K562 (cell line): ENCODE results near the gene UFSP1. TPM values are rescaled to one million over a fixed set of nuclear protein-coding genes. Genes with fewer than 3 reads are reported as not detected.
A peak's percentile ranks its signal among the peaks of the same experiment; 100 is the strongest.

ENCODE experiments used
- ETS2 ChIP-seq: IDR thresholded peaks from 2 replicates; pipeline ENCODE4 v1.6.1; 2016; ENCODE audit warnings: borderline replicate concordance, missing genetic modification characterization, mild to moderate bottlenecking, moderate library complexity, missing compliant biosample characterization; ENCODE audit not compliant: poor library complexity, severe bottlenecking
- HDGF ChIP-seq: fragments of 450-650 bp; IDR thresholded peaks from 2 replicates; pipeline ENCODE4 v1.6.1; 2016
- RBBP5 ChIP-seq: fragments of 200-600 bp; sonication (generic); IDR thresholded peaks from 2 replicates; pipeline ENCODE4 v1.6.1; 2012; ENCODE audit warnings: borderline replicate concordance, mild to moderate bottlenecking, low read length, control low read depth, inconsistent platforms; ENCODE audit not compliant: insufficient read depth, poor library complexity, severe bottlenecking
- TBP ChIP-seq: optimal IDR thresholded peaks from 2 replicates; pipeline ENCODE3; 2011; ENCODE audit warnings: low read depth, low read length, improper control_type of control experiment
- YY1 ChIP-seq, 3 experiments: IDR thresholded peaks; 2 replicates each; pipeline ENCODE4 v1.6.1; 2011; ENCODE audit warnings: low read length in 2 of 3, mild to moderate bottlenecking in 2 of 3, moderate library complexity in 2 of 3, borderline replicate concordance in 1 of 3, control low read depth in 1 of 3, low read depth in 1 of 3; ENCODE audit not compliant: insufficient read depth in 3 of 3, insufficient replicate concordance in 2 of 3, control insufficient read depth in 1 of 3, insufficient read length in 1 of 3; ENCODE audit errors: extremely low read depth in 1 of 3
- ZNF184 ChIP-seq: sonication (generic); formaldehyde crosslinking; IDR thresholded peaks from 2 replicates; pipeline ENCODE4 v1.5.0; 2020; ENCODE audit warnings: missing genetic modification reagents
- ZNF76 ChIP-seq: fragments of 250-450 bp; sonication (Bioruptor Pico); IDR thresholded peaks from 2 replicates; pipeline ENCODE4 v1.4.0; 2020; ENCODE audit warnings: mild to moderate bottlenecking, moderate library complexity, borderline replicate concordance
- polyA plus RNA-seq, 8 experiments: library from polyadenylated mRNA; depleted of rRNA in 4 of 8; stranded (reverse) in 5 of 8; unstranded in 3 of 8; fragments of >200 nt; fragmentation: Nextera tagmentation in 2 of 8; fragmentation: Illumina TruSeq in 1 of 8; extraction: Ambion mirVana in 2 of 8; extraction: Trizol in 1 of 8; gene quantifications; 2 replicates each; pipeline versions ENCODE4 v1.2.1 to v1.2.3, GENCODE V29; 2011 to 2014; ENCODE audit warnings: inconsistent platforms in 1 of 8, missing spikeins in 1 of 8
- total RNA-seq, 7 experiments: library from RNA; depleted of rRNA in 6 of 7; stranded (reverse); fragments of >200 nt in 6 of 7; fragmentation: Illumina TruSeq in 2 of 7; extraction: Trizol in 2 of 7; gene quantifications; 2 replicates each; pipeline versions ENCODE4 v1.2.1 to v1.2.3, GENCODE V29; 2011 to 2021; ENCODE audit warnings: low replicate concordance in 1 of 7
- TF ChIP-seq, protein P1 (sequence below): fragments of 450-650 bp; conservative IDR thresholded peaks from 2 replicates; pipeline ENCODE4 v1.6.1; 2016; ENCODE audit warnings: missing genetic modification characterization, low read depth, mild to moderate bottlenecking, control low read depth, missing compliant biosample characterization
- TF ChIP-seq, protein P2 (sequence below): fragments of 450-650 bp; formaldehyde crosslinking; IDR thresholded peaks from 2 replicates; pipeline ENCODE4 v1.4.0; 2020; ENCODE audit warnings: mild to moderate bottlenecking, moderate library complexity
- TF ChIP-seq, protein P3 (sequence below): fragments of 200-600 bp; sonication (generic); IDR thresholded peaks from one replicate; pipeline ENCODE4 v1.6.1; 2012; ENCODE audit warnings: mild to moderate bottlenecking, low read depth, low read length, inconsistent platforms

Gene UFSP1
- total and polyA plus RNA-seq, 9 of the 15 experiments (the other 6 are each of a cell fraction or from before 2014, with no cell fraction given), result 0.50 to 18.8 (median 2.1) TPM

DNA sequence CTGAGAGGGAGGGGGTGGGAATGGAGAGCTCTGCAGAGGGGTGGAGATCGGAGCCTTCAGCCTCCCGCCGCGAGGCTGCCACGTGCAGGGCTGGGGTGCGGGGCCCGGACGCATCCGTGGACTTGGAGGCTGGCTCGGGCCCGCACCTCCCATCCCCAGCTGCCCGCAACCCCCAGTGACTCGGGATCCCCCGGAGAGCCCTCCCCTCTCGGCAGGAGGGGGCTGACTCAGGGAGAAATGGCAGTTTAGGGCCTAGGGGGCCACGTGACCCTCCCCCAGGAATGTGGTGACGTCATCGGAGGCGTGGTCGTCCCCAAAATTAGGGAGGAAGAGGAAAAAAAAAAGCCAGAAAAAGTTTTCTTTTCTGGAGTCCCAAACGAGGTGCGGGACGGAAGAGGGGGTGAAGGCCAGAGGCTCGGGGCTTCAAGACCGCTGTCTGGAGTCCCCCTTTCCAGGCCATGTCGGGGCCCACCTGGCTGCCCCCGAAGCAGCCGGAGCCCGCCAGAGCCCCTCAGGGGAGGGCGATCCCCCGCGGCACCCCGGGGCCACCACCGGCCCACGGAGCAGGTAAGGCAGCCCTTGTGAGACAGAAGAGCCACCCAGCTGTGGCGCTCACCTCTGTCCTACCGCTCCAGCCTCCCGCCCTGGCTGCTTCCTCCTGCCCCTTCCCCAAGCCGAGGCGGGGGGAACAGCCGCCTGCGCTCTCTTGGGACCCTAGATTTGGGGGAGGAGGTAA, 22.3 kb downstream of the UFSP1 start, which contains the start of gene TRIP6 (continued):
- TF ChIP-seq, protein P1, sequence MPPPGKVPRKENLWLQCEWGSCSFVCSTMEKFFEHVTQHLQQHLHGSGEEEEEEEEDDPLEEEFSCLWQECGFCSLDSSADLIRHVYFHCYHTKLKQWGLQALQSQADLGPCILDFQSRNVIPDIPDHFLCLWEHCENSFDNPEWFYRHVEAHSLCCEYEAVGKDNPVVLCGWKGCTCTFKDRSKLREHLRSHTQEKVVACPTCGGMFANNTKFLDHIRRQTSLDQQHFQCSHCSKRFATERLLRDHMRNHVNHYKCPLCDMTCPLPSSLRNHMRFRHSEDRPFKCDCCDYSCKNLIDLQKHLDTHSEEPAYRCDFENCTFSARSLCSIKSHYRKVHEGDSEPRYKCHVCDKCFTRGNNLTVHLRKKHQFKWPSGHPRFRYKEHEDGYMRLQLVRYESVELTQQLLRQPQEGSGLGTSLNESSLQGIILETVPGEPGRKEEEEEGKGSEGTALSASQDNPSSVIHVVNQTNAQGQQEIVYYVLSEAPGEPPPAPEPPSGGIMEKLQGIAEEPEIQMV (tag), result no peak
- TF ChIP-seq HDGF (no peak), ZNF76 (CRISPR knock-in tag) (no peak), RBBP5 (no peak), YY1 (IDR thresholded peaks at IDR 0.05; ENCODE audit: borderline replicate concordance in 1 of 3, control insufficient read depth in 1 of 3, extremely low read depth in 1 of 3, insufficient read depth in 3 of 3, insufficient read length in 1 of 3, insufficient replicate concordance in 2 of 3, low read depth in 1 of 3, low read length in 2 of 3) (peak in 1 of 3 experiments; percentile 82), TBP (peak; percentile 74), ZNF184 (CRISPR knock-in tag) (no peak), ETS2 (tag) (no peak)
- TF ChIP-seq, protein P2, sequence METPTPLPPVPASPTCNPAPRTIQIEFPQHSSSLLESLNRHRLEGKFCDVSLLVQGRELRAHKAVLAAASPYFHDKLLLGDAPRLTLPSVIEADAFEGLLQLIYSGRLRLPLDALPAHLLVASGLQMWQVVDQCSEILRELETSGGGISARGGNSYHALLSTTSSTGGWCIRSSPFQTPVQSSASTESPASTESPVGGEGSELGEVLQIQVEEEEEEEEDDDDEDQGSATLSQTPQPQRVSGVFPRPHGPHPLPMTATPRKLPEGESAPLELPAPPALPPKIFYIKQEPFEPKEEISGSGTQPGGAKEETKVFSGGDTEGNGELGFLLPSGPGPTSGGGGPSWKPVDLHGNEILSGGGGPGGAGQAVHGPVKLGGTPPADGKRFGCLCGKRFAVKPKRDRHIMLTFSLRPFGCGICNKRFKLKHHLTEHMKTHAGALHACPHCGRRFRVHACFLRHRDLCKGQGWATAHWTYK (CRISPR knock-in tag), result no peak
- TF ChIP-seq, protein P3, sequence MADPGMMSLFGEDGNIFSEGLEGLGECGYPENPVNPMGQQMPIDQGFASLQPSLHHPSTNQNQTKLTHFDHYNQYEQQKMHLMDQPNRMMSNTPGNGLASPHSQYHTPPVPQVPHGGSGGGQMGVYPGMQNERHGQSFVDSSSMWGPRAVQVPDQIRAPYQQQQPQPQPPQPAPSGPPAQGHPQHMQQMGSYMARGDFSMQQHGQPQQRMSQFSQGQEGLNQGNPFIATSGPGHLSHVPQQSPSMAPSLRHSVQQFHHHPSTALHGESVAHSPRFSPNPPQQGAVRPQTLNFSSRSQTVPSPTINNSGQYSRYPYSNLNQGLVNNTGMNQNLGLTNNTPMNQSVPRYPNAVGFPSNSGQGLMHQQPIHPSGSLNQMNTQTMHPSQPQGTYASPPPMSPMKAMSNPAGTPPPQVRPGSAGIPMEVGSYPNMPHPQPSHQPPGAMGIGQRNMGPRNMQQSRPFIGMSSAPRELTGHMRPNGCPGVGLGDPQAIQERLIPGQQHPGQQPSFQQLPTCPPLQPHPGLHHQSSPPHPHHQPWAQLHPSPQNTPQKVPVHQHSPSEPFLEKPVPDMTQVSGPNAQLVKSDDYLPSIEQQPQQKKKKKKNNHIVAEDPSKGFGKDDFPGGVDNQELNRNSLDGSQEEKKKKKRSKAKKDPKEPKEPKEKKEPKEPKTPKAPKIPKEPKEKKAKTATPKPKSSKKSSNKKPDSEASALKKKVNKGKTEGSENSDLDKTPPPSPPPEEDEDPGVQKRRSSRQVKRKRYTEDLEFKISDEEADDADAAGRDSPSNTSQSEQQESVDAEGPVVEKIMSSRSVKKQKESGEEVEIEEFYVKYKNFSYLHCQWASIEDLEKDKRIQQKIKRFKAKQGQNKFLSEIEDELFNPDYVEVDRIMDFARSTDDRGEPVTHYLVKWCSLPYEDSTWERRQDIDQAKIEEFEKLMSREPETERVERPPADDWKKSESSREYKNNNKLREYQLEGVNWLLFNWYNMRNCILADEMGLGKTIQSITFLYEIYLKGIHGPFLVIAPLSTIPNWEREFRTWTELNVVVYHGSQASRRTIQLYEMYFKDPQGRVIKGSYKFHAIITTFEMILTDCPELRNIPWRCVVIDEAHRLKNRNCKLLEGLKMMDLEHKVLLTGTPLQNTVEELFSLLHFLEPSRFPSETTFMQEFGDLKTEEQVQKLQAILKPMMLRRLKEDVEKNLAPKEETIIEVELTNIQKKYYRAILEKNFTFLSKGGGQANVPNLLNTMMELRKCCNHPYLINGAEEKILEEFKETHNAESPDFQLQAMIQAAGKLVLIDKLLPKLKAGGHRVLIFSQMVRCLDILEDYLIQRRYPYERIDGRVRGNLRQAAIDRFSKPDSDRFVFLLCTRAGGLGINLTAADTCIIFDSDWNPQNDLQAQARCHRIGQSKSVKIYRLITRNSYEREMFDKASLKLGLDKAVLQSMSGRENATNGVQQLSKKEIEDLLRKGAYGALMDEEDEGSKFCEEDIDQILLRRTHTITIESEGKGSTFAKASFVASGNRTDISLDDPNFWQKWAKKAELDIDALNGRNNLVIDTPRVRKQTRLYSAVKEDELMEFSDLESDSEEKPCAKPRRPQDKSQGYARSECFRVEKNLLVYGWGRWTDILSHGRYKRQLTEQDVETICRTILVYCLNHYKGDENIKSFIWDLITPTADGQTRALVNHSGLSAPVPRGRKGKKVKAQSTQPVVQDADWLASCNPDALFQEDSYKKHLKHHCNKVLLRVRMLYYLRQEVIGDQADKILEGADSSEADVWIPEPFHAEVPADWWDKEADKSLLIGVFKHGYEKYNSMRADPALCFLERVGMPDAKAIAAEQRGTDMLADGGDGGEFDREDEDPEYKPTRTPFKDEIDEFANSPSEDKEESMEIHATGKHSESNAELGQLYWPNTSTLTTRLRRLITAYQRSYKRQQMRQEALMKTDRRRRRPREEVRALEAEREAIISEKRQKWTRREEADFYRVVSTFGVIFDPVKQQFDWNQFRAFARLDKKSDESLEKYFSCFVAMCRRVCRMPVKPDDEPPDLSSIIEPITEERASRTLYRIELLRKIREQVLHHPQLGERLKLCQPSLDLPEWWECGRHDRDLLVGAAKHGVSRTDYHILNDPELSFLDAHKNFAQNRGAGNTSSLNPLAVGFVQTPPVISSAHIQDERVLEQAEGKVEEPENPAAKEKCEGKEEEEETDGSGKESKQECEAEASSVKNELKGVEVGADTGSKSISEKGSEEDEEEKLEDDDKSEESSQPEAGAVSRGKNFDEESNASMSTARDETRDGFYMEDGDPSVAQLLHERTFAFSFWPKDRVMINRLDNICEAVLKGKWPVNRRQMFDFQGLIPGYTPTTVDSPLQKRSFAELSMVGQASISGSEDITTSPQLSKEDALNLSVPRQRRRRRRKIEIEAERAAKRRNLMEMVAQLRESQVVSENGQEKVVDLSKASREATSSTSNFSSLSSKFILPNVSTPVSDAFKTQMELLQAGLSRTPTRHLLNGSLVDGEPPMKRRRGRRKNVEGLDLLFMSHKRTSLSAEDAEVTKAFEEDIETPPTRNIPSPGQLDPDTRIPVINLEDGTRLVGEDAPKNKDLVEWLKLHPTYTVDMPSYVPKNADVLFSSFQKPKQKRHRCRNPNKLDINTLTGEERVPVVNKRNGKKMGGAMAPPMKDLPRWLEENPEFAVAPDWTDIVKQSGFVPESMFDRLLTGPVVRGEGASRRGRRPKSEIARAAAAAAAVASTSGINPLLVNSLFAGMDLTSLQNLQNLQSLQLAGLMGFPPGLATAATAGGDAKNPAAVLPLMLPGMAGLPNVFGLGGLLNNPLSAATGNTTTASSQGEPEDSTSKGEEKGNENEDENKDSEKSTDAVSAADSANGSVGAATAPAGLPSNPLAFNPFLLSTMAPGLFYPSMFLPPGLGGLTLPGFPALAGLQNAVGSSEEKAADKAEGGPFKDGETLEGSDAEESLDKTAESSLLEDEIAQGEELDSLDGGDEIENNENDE, result no peak
